Measurements from ENCODE around the gene INTU.

GRCh38 chr4:127586922-127587571 is 45.7 kb upstream of the INTU start:
- TF ChIP-seq, protein P1, sequence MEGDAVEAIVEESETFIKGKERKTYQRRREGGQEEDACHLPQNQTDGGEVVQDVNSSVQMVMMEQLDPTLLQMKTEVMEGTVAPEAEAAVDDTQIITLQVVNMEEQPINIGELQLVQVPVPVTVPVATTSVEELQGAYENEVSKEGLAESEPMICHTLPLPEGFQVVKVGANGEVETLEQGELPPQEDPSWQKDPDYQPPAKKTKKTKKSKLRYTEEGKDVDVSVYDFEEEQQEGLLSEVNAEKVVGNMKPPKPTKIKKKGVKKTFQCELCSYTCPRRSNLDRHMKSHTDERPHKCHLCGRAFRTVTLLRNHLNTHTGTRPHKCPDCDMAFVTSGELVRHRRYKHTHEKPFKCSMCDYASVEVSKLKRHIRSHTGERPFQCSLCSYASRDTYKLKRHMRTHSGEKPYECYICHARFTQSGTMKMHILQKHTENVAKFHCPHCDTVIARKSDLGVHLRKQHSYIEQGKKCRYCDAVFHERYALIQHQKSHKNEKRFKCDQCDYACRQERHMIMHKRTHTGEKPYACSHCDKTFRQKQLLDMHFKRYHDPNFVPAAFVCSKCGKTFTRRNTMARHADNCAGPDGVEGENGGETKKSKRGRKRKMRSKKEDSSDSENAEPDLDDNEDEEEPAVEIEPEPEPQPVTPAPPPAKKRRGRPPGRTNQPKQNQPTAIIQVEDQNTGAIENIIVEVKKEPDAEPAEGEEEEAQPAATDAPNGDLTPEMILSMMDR (IDR thresholded peaks at IDR 0.05; ENCODE audit: low read depth, low read length, missing input control) = peak; percentile 66
- no peak for TF ChIP-seq TAF1 (conservative IDR thresholded peaks at IDR 0.05)
- TF ChIP-seq YY1 (IDR thresholded peaks at IDR 0.05) = no peak
- TF ChIP-seq, protein P2, sequence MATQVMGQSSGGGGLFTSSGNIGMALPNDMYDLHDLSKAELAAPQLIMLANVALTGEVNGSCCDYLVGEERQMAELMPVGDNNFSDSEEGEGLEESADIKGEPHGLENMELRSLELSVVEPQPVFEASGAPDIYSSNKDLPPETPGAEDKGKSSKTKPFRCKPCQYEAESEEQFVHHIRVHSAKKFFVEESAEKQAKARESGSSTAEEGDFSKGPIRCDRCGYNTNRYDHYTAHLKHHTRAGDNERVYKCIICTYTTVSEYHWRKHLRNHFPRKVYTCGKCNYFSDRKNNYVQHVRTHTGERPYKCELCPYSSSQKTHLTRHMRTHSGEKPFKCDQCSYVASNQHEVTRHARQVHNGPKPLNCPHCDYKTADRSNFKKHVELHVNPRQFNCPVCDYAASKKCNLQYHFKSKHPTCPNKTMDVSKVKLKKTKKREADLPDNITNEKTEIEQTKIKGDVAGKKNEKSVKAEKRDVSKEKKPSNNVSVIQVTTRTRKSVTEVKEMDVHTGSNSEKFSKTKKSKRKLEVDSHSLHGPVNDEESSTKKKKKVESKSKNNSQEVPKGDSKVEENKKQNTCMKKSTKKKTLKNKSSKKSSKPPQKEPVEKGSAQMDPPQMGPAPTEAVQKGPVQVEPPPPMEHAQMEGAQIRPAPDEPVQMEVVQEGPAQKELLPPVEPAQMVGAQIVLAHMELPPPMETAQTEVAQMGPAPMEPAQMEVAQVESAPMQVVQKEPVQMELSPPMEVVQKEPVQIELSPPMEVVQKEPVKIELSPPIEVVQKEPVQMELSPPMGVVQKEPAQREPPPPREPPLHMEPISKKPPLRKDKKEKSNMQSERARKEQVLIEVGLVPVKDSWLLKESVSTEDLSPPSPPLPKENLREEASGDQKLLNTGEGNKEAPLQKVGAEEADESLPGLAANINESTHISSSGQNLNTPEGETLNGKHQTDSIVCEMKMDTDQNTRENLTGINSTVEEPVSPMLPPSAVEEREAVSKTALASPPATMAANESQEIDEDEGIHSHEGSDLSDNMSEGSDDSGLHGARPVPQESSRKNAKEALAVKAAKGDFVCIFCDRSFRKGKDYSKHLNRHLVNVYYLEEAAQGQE (IDR thresholded peaks at IDR 0.05) = no peak
- no peak for TF ChIP-seq SP1 (IDR thresholded peaks at IDR 0.05)
- TF ChIP-seq GABPA (IDR thresholded peaks at IDR 0.05 in 1 of 2, conservative IDR thresholded peaks at IDR 0.05 in 1 of 2) = no peak
- peak; percentile 72 to 80 for TF ChIP-seq RAD21 (IDR thresholded peaks at IDR 0.05)
- TF ChIP-seq MAX (IDR thresholded peaks at IDR 0.05) = no peak
- TF ChIP-seq FOXA1 (IDR thresholded peaks at IDR 0.05) = no peak
- TF ChIP-seq EGR1 (IDR thresholded peaks at IDR 0.05; ENCODE audit: low read depth in 2 of 2) = no peak
- no peak for TF ChIP-seq JUND (IDR thresholded peaks at IDR 0.05)
- no peak for TF ChIP-seq HNF4A (conservative IDR thresholded peaks at IDR 0.05)
